Stimulated activated CD4-positive, alpha-beta T cell treated with anti-CD3 and anti-CD28 coated beads, TNF-alpha, amount 100 ng/mL, for 24 hours (primary cell): ENCODE results near the gene ASF1A.

ENCODE experiments used
- DNase-seq, 3 experiments: peaks; one replicate each; pipeline ENCODE4 v3.0.0-alpha.2; 2020; ENCODE audit warnings: low read depth in 3 of 3

Gene ASF1A

DNA sequence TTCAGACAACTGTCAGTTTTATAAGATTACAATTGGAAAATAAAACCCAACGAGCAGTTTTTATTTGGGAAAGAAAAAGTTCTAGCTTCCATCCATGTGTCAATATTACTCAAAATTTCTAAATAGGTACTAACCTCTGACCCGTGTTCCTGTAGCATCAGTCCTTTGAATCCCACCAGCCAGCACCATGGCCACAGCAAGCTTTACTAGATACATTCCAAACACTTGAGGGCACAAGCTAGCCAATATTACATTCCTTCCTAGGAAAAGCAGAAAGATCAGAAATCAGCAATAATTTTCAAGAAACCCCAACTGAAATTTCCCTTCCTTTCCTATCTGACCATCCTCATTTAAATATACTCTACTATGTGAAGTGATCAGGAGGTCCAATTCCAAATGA, 19.2 kb downstream of the ASF1A start:
- no peak for DNase-seq

- no peak for DNase-seq
These were observed 20.6 kb downstream of the ASF1A start for GRCh38 chr6:118914598-118914997.

GRCh38 chr6:118917546-118918328, 23.8 kb downstream of the ASF1A start:
- no peak for DNase-seq

GRCh38 chr6:118918329-118918725, 24.4 kb downstream of the ASF1A start:
- no peak for DNase-seq

DNA sequence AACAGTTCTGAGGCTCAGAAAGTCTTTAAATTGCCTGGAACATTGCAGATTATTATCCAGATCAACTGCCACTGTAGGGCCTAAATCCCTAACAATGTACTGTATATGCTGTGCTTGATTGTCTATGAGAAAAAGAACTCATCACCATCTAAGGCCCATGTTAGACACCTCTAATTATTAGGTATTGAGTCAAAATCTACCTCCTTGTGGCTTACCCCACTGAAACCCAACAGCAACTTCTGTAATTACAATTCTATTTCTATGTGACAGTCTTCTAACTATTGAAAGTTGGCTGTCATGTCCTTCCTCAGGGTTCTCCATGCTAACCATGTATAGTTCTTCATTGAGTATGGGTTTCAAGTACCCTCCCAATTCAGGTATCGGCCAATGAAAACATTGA, 27.1 kb downstream of the ASF1A start:
- DNase-seq, result no peak

DNA sequence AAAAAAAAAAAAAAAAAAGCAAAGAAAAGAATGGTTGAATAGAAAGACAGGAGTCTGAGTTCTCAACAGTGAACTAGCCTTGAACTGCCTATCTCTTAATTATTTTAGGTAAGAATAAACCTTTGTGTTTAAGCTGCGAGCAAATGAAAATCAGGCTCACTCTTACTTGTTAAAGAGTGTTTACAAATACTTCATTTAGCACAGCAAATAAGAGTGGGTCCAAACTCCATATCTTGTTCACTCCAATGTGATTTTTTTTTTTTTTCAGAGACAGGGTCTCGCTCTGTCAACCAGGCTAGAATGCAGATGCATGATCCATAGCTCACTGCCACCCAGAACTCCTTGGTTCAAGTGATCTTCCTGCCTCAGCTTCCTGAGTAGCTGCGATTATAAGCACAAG, 29.1 kb downstream of the ASF1A start:
- no peak for DNase-seq

DNA sequence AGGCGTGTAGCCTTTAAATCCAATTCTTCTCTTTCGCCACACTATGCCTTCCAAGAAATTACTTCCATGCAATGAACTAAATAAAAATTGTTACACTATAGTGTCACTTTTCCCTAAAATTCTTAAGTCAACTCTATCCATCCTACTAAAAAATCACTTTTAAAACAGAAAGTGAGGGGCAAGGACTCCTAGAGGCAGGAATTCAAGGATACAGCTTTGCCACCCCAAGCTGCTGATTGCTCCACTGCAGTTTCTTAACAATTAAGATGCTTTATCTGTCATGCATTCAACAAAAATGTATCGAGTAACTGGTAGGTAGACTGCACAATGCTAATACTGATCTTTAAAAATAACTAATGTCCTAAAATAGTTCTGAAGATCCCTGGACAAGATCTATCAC, 36.7 kb downstream of the ASF1A start:
- no peak for DNase-seq

DNA sequence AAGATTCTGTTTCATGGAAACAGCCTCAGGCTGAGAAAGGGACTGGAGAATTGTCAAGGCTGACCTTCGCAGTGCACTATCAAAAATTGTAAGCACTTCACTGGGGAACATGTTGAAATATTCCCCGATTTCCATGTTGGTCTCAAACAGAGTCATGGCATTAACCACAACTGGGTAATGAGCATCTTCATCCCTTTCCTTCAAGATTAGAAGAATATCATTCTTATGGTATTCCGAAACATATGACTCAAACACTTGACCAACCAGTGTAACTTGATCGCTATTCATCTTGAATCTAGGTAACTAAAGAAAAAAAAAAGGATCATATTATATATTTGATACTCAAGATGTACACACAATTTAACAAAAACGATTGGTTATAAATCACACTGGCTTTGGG, 37.5 kb downstream of the ASF1A start:
- DNase-seq, result no peak

- no peak for DNase-seq
These were observed 38.5 kb downstream of the ASF1A start for GRCh38 chr6:118932421-118932820.

- no peak for DNase-seq
These were observed 40.0 kb downstream of the ASF1A start for GRCh38 chr6:118933855-118934460.

GRCh38 chr6:118934461-118935330, 40.7 kb downstream of the ASF1A start, which contains the start of gene MCM9:
MCM9 (minus strand) TSS chr6:118935159; CDS start chr6:118931723, 3,436 bp downstream.
- DNase-seq, result peak; percentile 72 to 88 (median 77)

- no peak for DNase-seq
These were observed 41.3 kb downstream of the ASF1A start for GRCh38 chr6:118935331-118935668.

- DNase-seq, result no peak
These were observed 42.2 kb downstream of the ASF1A start for GRCh38 chr6:118935978-118936703.

GRCh38 chr6:118939683-118940082, 45.7 kb downstream of the ASF1A start:
- no peak for DNase-seq

GRCh38 chr6:118940770-118941169, 46.8 kb downstream of the ASF1A start:
- no peak for DNase-seq

DNA sequence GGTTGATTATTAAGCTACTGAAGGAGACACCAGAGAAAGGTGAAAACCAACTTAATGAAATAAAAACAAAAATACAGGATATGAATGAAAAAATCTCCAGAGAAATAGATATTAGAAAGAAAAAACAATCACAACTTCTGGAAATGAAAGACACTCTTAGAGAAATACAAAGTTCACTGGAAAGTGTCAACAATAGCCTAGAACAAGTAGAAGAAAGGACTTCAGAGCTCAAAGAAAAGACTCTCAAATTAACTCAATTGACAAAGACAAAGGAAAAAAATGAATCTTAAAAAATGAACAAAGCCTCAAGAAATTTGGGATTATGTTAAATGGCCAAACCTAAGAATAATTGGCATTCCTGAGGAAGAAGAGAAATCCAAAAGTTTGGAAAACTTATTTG, 51.3 kb downstream of the ASF1A start:
- no peak for DNase-seq

- DNase-seq, result no peak
These were observed 58.7 kb downstream of the ASF1A start for GRCh38 chr6:118952683-118953082.

DNA sequence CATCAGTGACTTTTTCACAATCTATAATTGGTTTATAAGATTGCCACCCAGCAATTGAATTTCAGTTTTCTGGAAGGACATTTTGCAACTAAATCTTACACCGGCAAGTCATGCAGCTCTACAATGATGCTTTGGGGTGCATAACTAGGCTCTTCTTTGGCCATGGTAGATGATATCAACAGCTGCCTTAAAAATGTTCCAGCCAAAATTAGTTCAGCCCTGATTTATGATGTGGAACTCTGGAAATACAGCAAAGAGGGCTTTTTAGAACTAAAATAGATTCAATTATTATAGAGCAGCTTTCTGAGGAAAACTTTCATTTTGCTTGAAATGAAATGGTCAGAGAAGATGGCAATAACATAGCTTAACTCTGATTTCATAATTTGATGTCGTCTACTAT, 59.4 kb downstream of the ASF1A start:
- DNase-seq, result no peak
